NCI-H69 (cell line): ENCODE results near the gene RAB37.

Source experiments
- DNase-seq: peaks from one replicate; lab custom pipeline; 2025; lab: John Stamatoyannopoulos, UW

The RAB37 gene

DNA sequence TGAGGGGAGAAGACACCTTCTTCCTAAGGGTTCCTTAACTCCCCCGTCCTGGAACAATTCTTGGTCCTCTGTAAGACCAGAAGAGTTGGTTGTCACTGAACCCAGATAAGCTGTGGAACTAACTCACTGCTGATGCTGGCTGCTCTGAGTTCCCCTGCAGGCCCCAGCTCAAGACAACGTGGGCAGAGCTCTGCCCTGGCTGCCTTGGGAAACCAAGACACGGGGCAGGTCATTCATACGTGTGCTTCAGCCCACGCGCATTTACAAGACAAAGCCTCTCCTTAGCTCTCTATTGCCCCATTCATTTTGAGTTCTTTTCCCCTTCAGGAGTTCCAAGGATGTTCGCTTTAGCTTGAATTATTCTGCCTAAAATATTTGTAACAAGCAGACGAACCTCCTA lies 42.4 kb downstream of the RAB37 start:
- no peak for DNase-seq

DNA sequence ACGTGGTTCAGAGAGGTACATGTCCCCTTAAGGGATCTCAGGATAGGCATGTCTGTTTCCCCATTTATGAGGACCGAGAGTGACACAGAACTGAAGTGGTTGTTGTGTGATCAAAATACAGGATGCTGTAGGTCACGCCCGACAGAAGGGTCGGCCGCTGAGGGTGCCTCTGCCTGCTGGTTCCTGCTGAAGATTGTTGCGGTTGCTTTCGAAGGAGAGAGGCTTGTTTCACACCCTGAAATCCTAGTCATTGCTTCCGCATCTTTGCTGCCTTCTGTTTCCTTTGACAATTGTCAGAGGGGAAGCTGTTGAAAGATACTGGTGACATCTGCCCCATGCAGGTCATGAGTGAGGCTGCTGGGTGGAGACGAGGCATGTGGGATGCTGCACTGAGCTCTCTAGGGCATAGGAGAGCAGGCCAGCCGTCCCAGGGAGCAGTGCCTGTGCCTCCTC lies 42.9 kb downstream of the RAB37 start:
- no peak for DNase-seq

DNA sequence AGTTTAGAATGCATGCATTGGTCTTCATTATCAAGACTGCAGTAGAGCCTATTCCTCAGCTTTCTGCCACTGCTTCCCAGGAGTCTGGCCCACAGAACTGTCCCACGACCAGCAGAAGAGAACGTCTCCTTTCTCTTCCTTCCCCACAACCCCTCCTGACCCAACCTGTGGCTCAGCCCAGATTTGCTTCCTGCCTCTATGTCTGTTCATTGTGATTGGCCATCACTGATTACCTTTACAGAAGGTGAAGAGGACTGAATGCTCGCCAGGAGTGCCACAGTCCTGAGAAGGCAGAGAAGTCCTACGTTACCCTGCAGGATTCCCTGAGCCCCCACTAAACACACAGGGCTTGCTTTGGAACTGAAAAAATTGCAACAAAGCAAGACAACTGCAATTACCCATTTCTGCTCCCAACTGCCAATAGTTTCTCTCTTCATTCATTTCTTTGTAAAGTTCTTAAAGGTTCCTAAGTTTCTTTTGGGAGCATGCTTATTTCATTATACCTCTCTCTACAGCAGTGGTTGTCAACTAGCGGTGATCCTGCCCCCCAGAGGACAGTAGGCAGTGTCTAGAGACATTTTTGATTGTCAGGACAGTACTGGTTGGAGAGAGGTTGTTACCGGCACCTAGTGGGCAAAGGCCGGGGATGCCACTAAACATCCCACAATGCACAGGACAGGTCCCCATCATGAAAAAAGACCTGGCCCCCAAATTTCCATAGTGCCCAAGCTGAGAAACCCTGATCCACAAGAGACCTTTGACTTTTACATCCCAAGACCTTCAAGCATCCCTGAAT lies 43.6 kb downstream of the RAB37 start:
- no peak for DNase-seq

DNA sequence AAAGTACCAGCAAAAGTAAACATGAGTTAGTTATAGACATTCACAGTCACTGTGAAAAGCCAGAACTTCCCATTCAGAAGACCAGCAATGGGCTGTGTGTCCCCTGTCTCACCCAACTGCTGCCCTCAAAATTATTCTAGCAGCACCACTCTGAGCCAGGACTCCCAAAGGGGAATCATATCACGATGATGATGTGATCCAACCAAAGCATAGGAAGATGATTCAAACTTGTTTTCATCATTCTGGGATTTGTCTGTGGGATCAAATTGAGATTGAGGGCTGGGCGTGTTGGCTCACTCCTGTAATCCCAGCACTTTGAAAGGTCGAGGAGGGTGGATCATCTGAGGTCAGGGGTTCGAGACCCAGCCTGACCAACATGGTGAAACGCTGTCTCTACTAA lies 45.5 kb downstream of the RAB37 start:
- no peak for DNase-seq

DNA sequence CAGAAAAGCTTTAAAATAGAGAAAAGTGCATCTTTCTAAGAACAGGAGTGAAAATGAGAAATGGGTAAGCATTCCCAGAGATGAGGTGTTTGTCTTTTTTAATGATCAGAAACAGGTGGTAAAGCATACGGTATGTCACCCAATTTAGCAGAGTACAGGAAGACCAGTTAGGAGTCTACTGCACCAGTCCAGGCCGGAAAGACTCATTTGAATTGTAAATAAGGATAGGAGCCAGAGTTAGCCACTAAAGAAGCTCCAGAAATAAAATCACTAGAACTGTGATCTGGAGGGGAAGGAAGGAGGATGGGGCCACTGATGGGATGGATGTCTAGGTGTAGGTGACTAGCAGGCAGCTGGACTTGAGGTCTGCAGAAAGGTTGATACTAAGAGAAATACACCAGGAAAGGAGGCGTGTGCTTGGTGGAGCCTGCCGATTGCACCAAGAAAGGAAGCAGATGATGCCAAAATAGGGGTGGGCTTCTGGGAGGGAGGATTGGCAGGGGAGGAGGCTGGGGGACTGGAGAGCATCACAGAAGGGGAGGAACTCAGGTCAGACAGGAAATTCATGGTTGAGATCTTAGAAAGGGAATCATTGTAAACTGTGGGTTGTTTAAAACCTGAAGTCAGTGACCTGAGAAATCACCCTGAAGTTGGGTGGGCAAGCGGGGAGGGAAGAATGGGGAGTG lies 47.2 kb downstream of the RAB37 start:
- DNase-seq = no peak

DNA sequence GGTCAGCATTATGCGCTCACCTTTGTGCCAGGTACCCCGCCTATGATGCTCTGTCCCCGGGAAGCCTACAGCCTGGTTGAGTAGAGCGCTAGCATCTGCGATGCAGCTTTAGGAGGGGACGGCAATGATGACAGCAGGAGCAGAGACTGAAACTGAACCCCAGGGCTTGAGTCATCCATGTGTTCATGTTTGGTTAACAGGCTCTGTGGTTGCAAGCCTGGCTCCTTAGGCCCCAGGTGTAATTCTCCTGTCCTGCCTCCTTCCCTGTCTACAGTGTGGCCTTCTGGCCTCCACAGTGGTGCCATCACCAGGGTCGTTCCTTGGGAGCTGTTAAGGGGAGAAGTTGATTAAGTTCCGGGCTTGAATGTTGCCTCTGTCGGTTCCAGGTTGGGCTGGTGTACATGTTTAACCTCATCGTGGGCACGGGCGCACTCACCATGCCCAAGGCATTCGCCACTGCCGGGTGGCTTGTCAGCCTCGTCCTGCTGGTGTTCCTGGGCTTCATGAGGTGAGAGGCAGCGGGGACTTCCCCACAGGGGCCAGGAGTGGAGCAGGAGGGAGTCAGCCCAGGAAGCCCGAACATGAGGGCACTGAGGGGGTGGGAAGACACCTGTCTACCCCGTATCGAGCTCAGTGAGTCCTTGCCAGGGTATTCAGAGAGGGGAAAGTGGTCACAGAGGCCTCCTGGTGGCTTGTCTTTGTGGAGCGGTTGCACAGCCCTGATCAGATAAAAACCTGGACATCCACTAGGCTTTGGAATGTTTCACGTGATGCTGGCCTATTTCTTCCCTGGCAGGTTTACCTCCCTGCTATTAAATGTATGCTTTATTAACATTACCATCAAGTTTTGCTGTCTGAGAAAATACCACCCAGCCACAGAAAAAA lies 48.3 kb downstream of the RAB37 start:
- DNase-seq = no peak

DNA sequence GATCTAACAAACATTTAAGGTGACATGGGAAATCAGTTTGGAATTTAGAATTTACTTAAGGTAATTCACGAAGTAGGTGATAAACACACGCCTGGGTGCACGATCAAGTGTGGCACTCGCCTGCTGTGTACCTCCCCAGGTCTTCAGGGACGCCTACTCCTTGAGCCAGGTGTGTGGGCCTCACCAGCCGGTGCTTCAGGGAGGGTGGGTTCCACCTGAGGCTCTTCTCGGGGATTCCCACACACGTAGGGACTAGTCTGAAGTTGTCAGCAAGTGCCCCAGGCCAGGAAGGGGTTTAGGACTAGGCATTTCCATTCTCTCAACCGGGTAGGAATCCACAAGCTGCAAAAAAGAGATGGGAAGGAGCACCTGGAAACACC lies 48.9 kb downstream of the RAB37 start:
- no peak for DNase-seq

DNA sequence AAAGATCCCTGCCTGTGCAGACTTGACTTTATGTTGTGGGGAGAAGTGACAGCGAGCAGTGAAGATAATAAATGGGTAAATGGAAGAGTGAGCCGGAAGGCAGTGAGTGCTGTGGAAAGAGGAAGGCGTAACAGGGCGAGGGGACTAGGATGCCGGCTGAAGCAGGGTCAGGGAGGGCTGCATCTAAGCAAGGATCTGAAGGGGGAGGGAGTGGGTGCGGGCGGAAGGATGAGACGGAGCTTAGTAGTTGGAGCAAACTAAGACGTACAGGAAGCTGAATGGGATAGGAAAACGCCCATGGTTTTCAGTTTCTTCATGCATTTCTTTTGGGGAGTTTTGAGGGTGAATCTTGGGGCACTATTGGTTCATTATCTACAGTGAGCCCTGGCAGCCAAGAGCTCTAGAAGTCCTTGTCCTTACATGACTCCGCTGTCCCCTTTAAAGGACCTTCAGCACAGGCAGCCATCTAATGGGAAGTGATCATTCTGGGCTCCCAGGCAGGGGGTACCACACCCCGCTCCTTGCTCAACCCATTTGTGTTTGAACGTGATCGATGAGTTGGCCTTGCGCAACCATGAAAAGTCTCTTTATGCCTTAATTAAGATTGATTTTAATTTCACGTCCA lies 49.5 kb downstream of the RAB37 start:
- DNase-seq = no peak

DNA sequence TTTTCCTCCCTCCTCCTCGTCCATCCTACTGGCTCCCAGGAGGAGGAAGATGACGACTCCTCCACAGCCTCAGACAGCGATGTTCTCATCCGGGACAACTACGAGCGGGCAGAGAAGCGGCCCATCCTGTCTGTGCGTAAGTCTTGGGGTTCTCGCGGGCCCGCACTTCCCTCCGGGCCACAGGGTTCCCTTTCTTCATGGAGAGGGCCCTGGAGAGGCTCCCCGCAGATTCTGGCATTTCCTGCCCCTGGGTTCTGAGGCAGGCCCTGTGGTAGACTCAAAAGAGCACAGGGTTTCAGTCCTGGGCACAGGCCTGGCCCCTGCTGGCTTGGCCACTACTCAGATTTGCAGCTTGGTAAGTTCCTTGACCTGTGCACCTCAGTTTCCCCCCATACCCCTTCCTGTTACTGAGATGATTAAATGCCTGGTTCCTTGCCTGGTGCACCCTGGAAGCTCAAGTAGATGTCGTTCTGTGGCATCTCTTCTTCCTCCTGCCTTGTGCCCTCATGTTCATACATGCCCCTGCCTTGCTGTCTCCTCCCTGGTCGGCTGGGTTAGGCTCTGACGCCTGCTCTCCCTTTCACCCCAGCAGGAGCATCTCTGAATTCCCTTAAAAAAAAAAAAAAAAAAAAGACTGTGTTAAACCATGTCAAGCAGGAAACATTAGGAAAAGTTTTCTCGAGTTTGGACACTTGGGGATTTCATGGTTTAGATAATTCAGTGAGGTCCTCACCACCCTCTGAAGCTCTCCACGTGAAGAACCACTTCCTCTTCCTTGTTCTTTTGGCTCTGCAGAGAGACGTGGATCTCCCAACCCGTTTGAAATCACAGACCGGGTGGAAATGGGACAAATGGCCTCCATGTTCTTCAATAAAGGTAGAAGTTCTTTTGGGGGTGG lies 53.4 kb downstream of the RAB37 start:
- no peak for DNase-seq

DNA sequence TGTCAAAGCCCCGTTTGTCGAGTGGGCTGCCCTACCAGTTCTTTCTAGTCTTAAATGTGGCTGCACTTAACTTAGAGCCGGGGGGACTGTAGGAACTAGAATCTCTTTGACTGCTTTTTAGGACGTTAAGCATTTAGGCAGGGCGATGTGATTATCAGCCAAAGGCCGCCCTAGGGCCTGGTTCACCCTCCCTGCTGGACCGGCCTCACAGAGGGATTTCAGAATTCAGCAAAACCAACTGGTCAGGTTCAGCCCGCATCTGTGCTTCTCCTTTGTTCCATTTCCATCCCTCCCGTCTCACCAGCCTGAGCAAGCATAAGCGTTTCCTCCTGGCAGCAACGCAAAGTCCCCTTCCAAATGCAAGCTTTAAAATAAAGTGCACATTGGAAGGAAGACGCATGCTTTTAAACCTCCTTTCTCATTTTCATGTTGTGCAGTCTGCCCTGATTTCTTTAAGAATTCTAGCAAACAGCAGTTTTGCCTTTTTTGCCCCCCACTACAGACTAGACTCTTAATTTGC lies 55.6 kb downstream of the RAB37 start:
- DNase-seq = no peak

DNA sequence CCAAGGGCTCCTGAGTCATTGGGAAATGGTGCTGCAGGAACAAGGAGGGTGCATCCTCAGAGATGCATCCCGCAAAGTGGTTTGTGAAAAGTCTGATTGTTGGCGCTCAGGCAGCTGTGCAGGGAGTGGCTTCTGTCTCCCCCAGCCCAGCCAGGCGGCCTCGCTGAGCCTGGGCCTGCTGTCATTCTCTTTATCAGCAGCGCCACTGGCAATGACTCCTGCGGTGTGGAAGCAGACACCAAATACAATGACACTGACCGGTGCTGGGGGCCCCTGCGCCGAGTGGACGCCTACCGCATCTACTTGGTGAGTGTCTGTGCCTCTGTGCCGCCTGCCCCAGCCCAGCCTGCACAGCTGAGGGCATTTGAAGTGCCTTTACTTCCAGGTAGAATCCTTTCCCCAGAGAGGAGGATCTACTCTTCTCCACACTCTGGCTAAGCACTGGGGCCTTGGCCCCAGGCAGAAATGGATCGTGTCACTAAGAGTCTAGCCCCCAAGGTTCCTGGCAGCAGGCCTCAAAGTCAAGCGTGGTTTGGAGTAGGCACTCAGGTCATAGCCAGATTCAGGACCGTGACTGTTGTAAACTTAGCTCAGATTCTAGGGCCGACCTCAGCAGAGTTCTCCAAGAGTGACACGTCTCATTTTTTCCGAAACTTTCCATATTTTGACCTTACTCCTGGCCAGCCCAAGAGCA lies 58.4 kb downstream of the RAB37 start:
- no peak for DNase-seq

DNA sequence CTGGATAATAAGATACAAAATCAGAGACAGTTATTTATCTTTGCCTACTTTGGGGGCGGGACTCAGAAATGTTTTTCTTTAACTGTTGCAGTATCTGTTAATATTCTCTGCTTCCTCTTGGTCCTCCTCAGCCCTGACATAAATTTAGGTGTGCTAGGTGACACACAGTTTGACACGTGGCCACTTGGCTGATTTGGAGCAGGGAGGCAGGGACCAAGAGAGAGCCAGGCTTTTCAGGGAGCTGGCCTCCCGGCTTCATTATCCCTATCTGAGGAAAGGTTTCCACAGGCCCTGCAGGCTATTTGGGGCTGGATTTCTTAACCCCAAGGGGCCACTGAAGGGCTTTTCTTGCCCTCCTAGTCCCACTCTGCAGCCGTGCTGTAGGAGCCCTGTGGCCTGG lies 59.2 kb downstream of the RAB37 start:
- DNase-seq = no peak

DNA sequence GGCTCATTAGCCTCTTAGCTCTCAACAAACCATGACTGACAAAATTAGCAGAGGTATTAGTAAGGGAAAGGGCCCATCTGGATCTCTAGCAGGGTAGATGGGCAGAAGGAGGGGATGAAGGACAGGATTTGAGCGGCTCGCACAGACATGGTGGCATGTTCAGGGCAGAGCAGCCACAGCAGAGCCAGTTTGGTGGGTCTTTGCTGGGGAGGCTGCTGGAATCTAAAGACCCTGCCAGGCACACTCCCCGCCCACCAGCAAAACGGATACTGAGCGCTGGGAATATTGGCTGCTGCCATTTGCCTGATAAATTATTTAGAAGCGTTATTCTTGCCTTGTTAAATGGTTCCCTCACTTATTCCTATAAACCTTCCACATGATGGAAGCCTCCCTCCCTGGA lies 59.8 kb downstream of the RAB37 start:
- no peak for DNase-seq
